ENCODE data around the gene APLN.

DNA sequence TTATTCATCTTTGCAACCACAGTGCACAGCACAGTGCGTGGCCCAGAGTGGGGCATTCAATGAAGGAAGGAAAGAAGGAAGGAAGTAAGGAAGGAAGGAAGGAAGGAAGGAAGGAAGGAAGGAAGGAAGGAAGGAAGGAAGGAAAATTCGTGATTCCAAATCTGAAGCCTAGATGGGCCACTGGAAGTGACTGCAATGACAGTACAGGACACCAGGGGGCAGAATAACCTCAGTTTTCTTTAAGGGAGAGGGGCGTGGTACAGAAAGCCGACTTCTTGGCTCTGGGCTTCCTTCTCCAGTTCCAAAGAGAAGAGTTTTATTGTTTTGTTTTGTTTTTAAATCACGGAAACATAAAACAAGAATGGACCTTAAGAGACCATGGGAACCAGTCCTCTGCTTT, 47.8 kb downstream of the APLN start:
- TF ChIP-seq GATA3 (IDR thresholded peaks at IDR 0.05; ENCODE audit: low read depth, low read length) (no peak), GATA2 (IDR thresholded peaks at IDR 0.05; ENCODE audit: low read depth, low read length) (no peak)

Data from SH-SY5Y (cell line).